ENCODE measurements around the gene TMEM106C. TPM values are rescaled to one million over a fixed set of nuclear protein-coding genes. Genes with fewer than 3 reads are reported as not detected.

The TMEM106C gene
- polyA plus RNA-seq, 1 experiment = 217 TPM

DNA sequence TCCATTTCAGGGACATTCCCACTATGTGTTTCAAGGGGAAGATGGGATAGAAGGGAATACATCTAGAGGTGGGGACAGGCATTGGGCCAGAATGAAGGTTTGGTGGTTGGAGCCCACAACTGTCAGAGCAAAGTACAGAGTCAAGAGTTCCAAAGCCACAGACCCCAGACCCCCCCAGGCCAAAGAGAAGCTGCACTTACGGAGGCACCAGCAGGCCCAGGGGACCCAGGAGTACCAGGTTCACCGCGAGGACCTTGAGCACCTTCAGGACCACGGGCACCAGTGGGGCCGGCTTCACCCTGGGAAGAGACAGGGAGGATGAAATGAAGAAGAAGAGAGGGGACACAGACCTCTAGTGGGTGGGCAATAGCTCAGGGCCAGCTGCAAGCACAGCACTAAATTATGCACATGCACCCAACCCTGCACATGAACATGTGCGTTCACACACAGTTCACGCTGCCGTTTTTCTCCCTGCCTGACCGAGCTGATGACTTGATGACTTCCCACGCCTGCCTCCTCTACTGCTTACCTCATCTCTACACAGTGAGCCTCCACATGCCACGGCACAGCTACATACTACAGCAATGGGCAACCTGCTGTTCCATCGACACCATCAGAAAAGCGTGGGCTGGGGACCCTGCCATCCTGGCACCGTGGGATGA lies 24.1 kb downstream of the TMEM106C start:
- POLR2A ChIA-PET = no interaction called here
- no peak overlapping the region for H3K4me3 ChIP-seq (ENCODE audit: low read depth, low read length)
- H3K27me3 ChIP-seq (ENCODE audit: control insufficient read depth, insufficient read depth, low read length) = peaks cover 11% of the 10 kb centered on the region
- H3K36me3 ChIP-seq (ENCODE audit: control insufficient read depth, insufficient read depth, low read length) = no peaks in the 10 kb centered on the region; the same call in 1 of the 2 replicates
- DNase-seq (ENCODE audit: low read depth) = no peak
- TF ChIP-seq, protein P1, sequence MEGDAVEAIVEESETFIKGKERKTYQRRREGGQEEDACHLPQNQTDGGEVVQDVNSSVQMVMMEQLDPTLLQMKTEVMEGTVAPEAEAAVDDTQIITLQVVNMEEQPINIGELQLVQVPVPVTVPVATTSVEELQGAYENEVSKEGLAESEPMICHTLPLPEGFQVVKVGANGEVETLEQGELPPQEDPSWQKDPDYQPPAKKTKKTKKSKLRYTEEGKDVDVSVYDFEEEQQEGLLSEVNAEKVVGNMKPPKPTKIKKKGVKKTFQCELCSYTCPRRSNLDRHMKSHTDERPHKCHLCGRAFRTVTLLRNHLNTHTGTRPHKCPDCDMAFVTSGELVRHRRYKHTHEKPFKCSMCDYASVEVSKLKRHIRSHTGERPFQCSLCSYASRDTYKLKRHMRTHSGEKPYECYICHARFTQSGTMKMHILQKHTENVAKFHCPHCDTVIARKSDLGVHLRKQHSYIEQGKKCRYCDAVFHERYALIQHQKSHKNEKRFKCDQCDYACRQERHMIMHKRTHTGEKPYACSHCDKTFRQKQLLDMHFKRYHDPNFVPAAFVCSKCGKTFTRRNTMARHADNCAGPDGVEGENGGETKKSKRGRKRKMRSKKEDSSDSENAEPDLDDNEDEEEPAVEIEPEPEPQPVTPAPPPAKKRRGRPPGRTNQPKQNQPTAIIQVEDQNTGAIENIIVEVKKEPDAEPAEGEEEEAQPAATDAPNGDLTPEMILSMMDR (IDR thresholded peaks at IDR 0.05; ENCODE audit: insufficient read depth, low read depth, low read length) = no peak
- CTCF ChIA-PET = no interaction called here

DNA sequence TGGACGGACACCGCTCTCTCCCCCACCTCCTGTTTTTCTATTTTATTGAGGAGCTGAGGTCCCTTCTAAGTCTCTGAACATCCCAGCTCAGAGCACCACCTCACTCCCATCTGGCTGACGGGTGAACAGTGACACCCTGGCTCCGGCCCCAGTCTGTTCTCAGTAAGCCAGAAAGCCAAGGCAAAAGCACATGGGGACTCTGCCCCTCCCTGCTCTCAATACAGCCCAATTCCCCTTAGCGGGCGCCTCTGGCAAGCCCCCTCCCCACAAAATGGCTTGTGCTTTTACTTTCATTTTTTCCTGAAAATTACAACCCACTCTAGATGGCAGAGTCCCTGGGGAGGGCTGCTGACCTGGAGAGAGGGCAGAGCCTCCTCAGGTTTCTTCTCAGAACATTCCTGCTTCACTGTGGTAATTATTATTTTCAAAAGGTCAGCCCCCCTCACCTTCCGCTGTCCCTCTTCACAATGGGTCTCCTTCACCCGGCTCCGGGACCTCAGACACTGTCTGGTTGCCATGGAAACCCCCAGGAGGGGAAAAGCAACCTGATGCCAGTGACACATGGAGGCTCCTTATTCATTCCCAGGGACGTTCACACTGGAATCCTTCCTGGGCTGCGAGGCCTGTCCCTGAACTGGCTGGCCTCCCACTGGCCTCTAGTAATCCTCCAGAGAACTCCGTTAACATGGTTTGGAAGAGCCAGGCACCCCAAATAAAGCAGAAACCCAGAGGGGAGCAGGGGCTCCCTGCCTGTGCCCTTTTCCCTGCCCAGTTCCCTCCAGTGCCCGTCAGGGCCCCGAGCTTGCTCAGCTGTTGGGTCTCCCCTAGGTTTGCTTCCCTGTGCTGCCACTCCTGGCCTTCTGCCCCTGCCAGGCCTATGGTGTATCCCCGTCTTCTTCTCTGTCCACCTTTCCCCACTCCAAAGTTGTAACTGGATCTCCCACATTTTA lies 25.0 kb downstream of the TMEM106C start:
- DNase-seq (ENCODE audit: low read depth) = no peak
- POLR2A ChIA-PET = no interaction called here
- H3K36me3 ChIP-seq (ENCODE audit: control insufficient read depth, insufficient read depth, low read length) = no peaks in the 10 kb centered on the region; the same call in 1 of the 2 replicates
- CTCF ChIA-PET = no interaction called here
- TF ChIP-seq, protein P1 (IDR thresholded peaks at IDR 0.05; ENCODE audit: insufficient read depth, low read depth, low read length) = no peak
- H3K27me3 ChIP-seq (ENCODE audit: control insufficient read depth, insufficient read depth, low read length) = peaks cover 12% of the 10 kb centered on the region
- no peak overlapping the region for H3K4me3 ChIP-seq (ENCODE audit: low read depth, low read length)

DNA sequence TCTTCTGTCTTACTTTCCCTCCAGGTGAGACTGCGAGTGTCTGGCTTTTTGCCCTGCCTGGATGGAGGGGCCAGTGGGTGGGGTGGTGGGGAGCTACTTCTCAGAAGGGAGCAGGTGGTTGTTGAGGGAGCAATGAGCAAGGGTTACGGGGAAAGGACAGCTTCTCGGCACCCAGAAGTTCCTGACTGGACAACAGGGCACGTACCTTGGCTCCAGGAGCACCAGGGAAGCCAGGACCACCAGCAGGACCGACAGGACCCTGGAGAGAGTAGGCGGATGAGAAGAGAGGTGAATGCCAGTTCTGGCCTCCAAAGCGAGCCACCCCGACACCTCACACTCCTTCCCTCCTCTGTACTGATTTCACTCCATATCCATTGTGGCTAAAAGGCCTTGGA lies 25.6 kb downstream of the TMEM106C start:
- H3K36me3 ChIP-seq (ENCODE audit: control insufficient read depth, insufficient read depth, low read length) = no peaks in the 10 kb centered on the region; the same call in 1 of the 2 replicates
- peaks cover 14% of the 10 kb centered on the region for H3K27me3 ChIP-seq (ENCODE audit: control insufficient read depth, insufficient read depth, low read length)
- H3K4me3 ChIP-seq (ENCODE audit: low read depth, low read length) = no peak overlapping the region
- no peak for DNase-seq (ENCODE audit: low read depth)
- TF ChIP-seq, protein P1 (IDR thresholded peaks at IDR 0.05; ENCODE audit: insufficient read depth, low read depth, low read length) = no peak
- ChIA-PET POLR2A (no interaction called here), CTCF (no interaction called here)

DNA sequence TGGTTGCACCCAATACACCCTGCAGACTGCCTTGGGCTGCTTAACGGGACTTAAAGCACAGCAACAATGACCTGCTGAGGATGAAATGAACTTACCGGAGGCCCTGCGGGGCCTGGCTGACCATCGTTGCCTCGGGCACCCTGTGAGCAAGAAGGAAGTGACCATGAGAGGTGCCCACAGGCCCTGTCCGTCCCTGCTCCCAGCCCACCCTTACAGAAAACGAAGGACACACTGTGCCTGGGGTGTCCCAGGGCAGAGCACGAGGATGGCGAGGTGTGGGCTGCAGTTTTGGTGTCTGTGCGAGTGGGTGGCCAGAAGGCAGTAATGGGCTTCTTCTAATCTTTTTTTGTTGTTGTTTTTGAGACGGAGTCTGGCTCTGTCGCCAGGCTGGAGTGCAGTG lies 26.3 kb downstream of the TMEM106C start:
- ChIA-PET POLR2A (no interaction called here), CTCF (no interaction called here)
- H3K27me3 ChIP-seq (ENCODE audit: control insufficient read depth, insufficient read depth, low read length) = peaks cover 19% of the 10 kb centered on the region
- no peaks in the 10 kb centered on the region; the same call in 1 of the 2 replicates for H3K36me3 ChIP-seq (ENCODE audit: control insufficient read depth, insufficient read depth, low read length)
- H3K4me3 ChIP-seq (ENCODE audit: low read depth, low read length) = no peak overlapping the region
- TF ChIP-seq, protein P1 (IDR thresholded peaks at IDR 0.05; ENCODE audit: insufficient read depth, low read depth, low read length) = no peak
- no peak for DNase-seq (ENCODE audit: low read depth)

Data from BJ (cell line).